Bladder microvascular endothelial cell (primary cell): ENCODE results near the gene DNAJA2. TPM values are rescaled to one million over a fixed set of nuclear protein-coding genes. Genes with fewer than 3 reads are reported as not detected.

Experiments used
- total RNA-seq: library from RNA; depleted of rRNA; stranded (reverse); fragments of >200 nt; gene quantifications from 2 replicates; pipeline ENCODE4 v1.2.3, GENCODE V29; 2014

DNAJA2 gene
- 57.6 and 89.6 TPM in 2 replicates for total RNA-seq

DNA sequence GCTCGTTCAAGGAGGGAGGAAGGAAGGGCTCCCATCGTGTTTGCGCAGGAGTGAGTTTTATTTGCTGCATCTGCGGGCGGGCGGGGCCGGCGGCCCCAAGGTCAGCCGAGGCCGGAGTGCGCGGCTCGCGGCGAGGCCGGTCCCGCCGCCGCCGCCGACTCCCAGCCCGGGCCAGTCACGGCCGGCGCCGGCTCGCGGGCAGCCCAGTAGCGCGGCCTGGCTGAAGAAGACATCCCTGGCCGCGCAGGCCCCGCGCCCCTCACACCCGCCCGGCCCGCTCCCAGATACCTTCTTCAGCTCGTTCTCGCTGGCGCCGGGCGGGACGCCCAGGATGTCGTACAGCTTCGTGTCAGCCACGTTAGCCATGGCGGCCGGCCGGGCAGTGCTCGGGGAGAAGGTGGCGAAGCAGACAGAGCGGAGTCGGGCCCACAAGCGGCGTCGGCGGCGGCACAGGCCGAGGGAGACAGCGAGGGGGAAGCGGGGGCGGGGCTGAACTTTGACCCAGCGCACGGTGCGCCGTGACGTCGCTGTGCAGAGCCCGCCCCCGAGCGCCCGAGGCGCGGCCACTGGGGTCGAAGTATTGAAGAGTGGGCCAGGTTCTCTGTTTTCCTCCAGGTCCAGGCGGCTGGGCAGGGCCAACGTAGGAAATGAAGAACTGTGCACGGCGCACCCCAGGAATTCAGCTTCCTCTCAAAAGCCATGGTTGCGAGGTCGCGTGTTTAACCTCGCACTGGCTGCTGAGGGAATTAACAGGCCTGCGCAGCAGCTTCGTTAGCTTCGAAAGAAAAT is at the start of gene DNAJA2:
DNAJA2 (minus strand) TSS at position 468 of the 789 bp plus-strand sequence; CDS start at position 366, 102 bp downstream.

Other genes with a start within 250 kb of the DNAJA2 start
- gene MYLK3, start 225.3 kb downstream of the DNAJA2 start, total RNA-seq = under 0.01 and 0.50 TPM in 2 replicates
- gene C16orf87, start 142.5 kb downstream of the DNAJA2 start, total RNA-seq = 4.5 and 12.3 TPM in 2 replicates
- 3.7 and 11.3 TPM in 2 replicates for gene GPT2, start 89.3 kb downstream of the DNAJA2 start, total RNA-seq
- 11.0 and 36.5 TPM in 2 replicates for gene NETO2, start 170.3 kb upstream of the DNAJA2 start, total RNA-seq